NCI-H2171 (cell line): ENCODE results near the gene SAA4.
"Not testable (repeated sequence)": the region's sequence is repeated elsewhere in the genome, so short reads cannot be mapped to it uniquely, and the experiment has no call there.

Experiments used
- DNase-seq: peaks from one replicate; lab custom pipeline; 2025; lab: John Stamatoyannopoulos, UW

Gene SAA4

GRCh38 chr11:18246379-18247190, 10.0 kb upstream of the SAA4 start:
- DNase-seq: not testable (repeated sequence)

- DNase-seq: no peak
Measured at GRCh38 chr11:18245396-18245795, 8.8 kb upstream of the SAA4 start.

GRCh38 chr11:18243783-18244362, 7.3 kb upstream of the SAA4 start:
- peak; percentile 15 for DNase-seq

- DNase-seq: no peak
Measured at GRCh38 chr11:18239655-18240054, 3.1 kb upstream of the SAA4 start.

GRCh38 chr11:18235394-18236334, 938 bp downstream of the SAA4 start:
- no peak for DNase-seq

GRCh38 chr11:18233912-18234311, 2.7 kb downstream of the SAA4 start:
- no peak for DNase-seq

- DNase-seq: no peak
Measured at GRCh38 chr11:18230859-18231258, 5.7 kb downstream of the SAA4 start.

- no peak for DNase-seq
Measured at GRCh38 chr11:18229501-18229900, 7.1 kb downstream of the SAA4 start.

- DNase-seq: no peak
Measured at GRCh38 chr11:18225913-18226312, 10.7 kb downstream of the SAA4 start.

GRCh38 chr11:18223591-18224387, 12.8 kb downstream of the SAA4 start:
- DNase-seq: no peak

GRCh38 chr11:18222814-18223421, 13.7 kb downstream of the SAA4 start:
- no peak for DNase-seq

GRCh38 chr11:18221274-18221876, 15.2 kb downstream of the SAA4 start:
- no peak for DNase-seq

GRCh38 chr11:18209058-18209457, 27.5 kb downstream of the SAA4 start:
- no peak for DNase-seq

GRCh38 chr11:18204771-18205170, 31.8 kb downstream of the SAA4 start:
- DNase-seq: no peak

- DNase-seq: no peak
Measured at GRCh38 chr11:18204220-18204619, 32.4 kb downstream of the SAA4 start.

GRCh38 chr11:18203723-18204122, 32.9 kb downstream of the SAA4 start:
- no peak for DNase-seq

GRCh38 chr11:18197738-18198137, 38.9 kb downstream of the SAA4 start:
- DNase-seq: not testable (repeated sequence)

GRCh38 chr11:18196532-18196931, 40.1 kb downstream of the SAA4 start:
- no peak for DNase-seq

GRCh38 chr11:18193010-18193409, 43.6 kb downstream of the SAA4 start:
- DNase-seq: no peak

GRCh38 chr11:18191376-18191775, 45.2 kb downstream of the SAA4 start:
- DNase-seq: no peak
